Stimulated activated CD4-positive, alpha-beta T cell treated with anti-CD3 and anti-CD28 coated beads, Interleukin-2, amount 100 ng/mL, for 24 hours (primary cell): ENCODE data around the gene SRPK2.
"Not testable (repeated sequence)": the region's sequence is repeated elsewhere in the genome, so short reads cannot be mapped to it uniquely, and the experiment has no call there.

Source experiments
- DNase-seq, 2 donors: peaks; one replicate each; pipeline ENCODE4 v3.0.0-alpha.2; 2020

The SRPK2 gene

DNA sequence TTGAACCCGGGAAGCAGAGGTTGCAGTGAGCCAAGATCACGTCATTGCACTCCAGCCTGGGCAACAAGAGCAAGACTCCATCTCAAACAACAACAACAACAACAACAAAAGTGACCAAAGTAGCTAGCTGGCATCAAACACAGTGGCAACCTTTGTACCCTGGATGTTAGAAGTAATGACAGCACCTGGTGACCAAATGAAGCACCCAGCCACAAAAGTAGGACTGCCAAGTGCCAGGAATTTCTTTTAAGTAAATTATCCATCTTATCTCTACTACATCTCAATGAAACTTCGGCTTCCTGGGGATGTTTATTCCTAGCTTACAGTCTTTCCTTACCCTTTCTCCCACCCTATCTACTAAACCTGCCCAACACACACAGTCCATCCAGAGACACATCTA lies 18.8 kb downstream of the SRPK2 start:
- DNase-seq: no peak

GRCh38 chr7:105367458-105367857 lies 21.3 kb downstream of the SRPK2 start:
- no peak for DNase-seq

- DNase-seq: no peak
Observed at GRCh38 chr7:105365541-105366534, 22.9 kb downstream of the SRPK2 start.

DNA sequence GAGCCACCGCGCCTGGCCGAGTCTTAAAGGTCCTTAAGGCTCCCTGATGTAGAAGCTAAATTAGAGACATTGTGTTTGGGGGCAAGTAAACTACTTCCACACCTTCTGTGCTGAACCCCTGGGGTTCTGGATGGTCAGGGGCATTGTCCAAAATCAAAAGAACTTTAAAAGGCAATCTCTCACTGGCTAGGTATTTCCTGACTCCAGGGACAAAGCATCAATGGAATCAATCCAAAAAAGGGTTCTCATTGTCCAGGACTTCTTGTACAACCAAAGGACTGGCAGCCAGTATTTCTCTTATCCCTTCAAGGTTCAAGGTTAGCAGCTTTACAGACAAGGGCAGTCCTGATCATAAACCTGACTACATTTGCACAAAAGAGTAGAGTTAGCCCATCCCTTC lies 24.0 kb downstream of the SRPK2 start:
- DNase-seq: no peak

GRCh38 chr7:105363657-105364056 lies 25.1 kb downstream of the SRPK2 start:
- DNase-seq: not testable (repeated sequence)

- DNase-seq: not testable (repeated sequence)
Observed at GRCh38 chr7:105362685-105363084, 26.0 kb downstream of the SRPK2 start.

- not testable (repeated sequence) for DNase-seq
Observed at GRCh38 chr7:105361995-105362394, 26.7 kb downstream of the SRPK2 start.

GRCh38 chr7:105360149-105360548 lies 28.6 kb downstream of the SRPK2 start:
- DNase-seq: not testable (repeated sequence)

DNA sequence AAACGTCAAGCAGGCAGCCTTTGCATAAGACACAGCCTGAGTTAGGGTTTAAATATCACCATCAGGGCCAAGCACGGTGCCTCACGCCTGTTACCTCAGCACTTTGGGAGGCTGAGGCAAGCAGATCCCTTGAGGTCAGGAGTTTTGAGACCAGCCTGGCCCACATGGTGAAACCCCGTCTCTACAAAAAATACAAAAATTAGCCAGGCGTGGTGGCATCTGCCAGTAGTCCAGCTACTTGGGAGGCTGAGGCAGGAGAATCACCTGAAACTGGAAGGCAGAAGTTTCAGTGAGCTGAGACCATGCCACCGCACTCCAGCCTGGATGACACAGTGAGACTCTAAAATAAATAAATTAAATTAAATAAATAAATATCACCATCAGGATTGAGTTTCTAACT lies 33.0 kb downstream of the SRPK2 start:
- no peak for DNase-seq

- DNase-seq: no peak
Observed at GRCh38 chr7:105354383-105354782, 34.3 kb downstream of the SRPK2 start.

DNA sequence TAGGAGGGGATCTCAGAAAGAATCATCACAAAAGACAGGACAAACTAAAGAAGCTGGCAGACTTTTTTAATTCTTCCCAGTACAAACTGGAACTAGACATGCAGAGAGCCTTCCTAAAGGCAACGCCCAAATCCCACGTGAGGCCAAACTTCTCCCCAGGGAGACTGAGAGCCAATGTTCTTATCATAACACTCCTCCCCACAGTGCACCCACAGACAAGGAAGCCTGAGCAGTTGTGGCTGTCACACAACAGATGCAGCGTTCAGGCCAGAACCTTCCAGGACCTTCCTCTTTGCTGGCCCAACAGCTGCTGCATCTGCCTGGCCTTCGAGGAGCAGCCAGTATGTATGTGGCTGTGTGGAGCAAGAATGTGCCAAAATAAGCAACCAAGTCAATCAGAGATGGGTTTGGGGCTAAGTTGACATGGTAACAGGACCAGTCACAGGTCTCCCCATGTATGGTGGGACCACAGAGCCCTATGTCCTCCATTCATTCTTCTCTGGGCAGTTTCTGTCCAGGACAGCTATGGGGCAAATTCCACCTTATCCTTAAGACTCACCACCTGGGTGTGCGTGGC lies 34.9 kb downstream of the SRPK2 start:
- no peak for DNase-seq

DNA sequence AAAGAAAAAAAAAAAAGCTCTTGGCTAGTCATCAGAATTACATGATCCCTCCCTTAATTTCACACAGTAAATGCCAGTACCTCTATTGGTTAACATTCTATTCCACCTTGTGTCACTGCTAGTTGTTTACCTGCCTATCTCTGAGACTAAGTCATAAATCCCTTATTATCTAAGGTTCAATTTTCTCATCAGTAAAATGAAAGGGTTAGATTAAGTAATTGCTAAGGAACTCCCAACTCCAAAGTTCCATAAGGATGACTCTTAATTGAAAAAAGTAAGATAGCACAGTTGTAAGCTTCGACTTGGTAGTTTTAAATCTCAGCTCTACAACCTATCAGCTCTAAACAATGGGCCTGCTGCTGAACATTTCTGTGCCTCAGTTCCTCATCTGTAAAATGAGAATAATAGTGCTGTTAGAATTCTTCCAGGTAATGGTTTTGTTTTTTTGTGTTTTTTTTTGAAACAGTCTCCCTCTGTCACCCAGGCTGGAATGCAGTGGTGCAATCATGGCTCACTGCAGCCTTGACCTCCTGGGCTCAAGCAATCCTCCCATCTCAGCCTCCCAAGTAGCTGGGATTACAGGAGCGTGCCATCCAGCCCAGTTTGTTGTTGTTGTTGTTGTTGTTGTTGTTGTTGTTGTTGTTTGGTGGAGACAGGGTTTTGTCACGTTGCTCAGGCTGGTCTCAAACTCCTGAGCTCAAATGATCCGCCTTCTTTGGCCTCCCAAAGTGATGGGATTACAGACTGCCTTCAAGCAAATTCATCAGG lies 35.6 kb downstream of the SRPK2 start:
- DNase-seq: no peak

GRCh38 chr7:105352018-105352612 lies 36.6 kb downstream of the SRPK2 start:
- peak; percentile 24 to 46 for DNase-seq

GRCh38 chr7:105350906-105351305 lies 37.8 kb downstream of the SRPK2 start:
- no peak for DNase-seq

DNA sequence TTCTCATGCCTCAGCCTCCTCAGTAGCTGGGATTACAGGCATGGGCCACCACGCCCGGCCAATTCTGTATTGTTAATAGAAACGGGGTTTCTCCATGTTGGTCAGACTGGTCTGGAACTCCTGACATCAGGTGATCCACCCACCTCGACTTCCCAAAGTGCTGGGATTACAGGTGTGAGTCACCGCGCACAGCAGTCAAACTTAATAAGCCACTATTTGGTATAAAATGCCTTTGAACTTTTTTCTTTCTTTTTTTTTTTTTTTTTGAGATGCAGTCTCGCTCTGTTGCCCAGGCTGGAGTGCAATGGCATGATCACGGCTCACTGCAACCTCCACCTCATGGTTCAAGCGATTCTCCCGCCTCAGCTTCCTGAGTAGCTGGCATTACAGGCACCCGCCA lies 40.5 kb downstream of the SRPK2 start:
- DNase-seq: not testable (repeated sequence)

GRCh38 chr7:105346593-105347322 lies 42.0 kb downstream of the SRPK2 start:
- DNase-seq: no peak

GRCh38 chr7:105346138-105346537 lies 42.6 kb downstream of the SRPK2 start:
- no peak for DNase-seq

DNA sequence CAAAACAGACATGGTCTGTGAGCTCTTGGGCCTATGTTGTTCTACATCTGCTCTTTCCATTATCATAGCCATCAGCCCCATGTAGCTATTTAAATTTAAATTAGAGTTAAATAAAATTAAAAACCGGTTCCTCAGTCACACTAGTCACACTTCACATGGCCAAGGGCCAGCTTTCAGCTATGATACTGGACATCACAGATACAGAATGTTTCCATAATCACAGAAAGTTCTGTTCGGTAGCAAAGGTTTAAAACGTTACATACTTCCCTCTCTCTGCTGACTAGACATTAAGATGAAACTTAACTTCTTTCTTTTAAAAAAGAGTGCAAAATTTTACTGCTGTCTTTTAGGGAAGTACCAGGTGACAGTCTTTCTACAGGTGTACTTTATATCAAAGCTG lies 43.0 kb downstream of the SRPK2 start:
- no peak for DNase-seq

- DNase-seq: no peak
Observed at GRCh38 chr7:105345003-105345402, 43.7 kb downstream of the SRPK2 start.

DNA sequence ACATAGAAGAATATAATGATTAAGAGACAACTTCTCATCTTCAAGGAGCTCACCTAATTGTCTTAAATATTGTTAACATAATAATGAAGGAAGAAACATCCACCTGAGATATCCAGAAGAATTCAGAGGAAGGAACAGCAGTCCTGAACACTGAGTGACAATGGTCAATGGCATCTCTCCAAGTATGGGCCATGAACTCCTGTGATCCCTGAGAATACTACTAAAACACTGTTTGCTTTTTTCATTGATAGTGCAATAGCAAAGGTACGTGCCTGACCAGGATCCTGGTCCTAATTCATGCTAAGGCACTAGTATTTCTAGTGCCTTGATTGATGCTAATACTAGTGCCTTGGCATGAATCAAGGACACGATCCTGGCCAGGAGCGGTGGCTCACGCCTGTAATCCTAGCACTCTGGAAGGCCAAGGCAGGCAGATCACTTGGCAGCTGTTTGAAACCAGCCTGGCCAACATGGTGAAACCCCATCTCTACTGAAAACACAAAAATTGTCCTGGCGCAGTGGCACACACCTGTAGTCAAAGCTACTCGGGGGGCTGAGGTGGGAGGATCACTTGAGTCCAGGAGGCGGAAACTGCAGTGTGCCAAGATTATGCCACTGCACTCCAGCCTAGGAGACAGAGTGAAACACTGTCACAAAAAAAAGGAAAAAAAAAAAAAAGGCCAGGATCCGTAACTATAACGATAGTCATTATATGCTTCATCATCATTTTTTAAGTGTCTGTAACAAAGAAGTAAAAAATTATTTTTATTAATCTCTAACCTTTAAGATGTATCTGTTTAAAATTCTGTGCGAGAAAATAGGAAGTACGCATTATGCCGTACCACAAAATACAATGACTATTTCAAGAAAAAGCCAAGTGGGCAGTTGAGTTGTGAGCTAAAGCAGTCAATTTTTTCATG lies 49.1 kb downstream of the SRPK2 start:
- DNase-seq: no peak

DNA sequence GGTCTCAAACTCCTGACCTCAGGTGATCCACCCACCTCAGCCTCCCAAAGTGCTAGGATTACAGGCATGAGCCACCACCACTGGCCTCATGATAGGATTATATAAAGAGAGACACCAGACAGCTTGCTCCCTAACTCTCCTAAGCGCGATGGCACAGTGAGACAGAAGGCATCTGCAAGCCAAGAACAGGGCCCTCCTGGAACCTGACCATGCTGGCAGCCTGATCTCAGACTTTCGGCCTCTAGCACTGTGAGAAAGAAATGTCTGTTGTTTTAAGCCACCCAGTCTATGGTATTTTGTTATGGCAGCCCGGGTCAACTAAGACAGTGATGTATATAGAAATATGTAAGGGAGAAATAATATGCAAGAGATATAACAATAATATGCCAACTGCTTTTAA lies 51.2 kb downstream of the SRPK2 start:
- no peak for DNase-seq
